Activated naive CD8-positive, alpha-beta T cell (primary cell): ENCODE data around the gene CYP4V2.

ENCODE experiments used
- H3K27ac Mint-ChIP-seq: one replicate; pipeline ENCODE4 v1.8.0; 2021; ENCODE audit warnings: mixed read lengths
- H3K27me3 Mint-ChIP-seq: one replicate; pipeline ENCODE4 v1.8.0; 2021; ENCODE audit warnings: mixed read lengths
- H3K36me3 Mint-ChIP-seq: one replicate; pipeline ENCODE4 v1.8.0; 2021; ENCODE audit warnings: mixed read lengths
- H3K4me1 Mint-ChIP-seq: one replicate; pipeline ENCODE4 v1.8.0; 2021; ENCODE audit warnings: low read depth, mixed read lengths
- H3K4me3 Mint-ChIP-seq: one replicate; pipeline ENCODE4 v1.8.0; 2021; ENCODE audit warnings: mild to moderate bottlenecking, mixed read lengths
- H3K9me3 Mint-ChIP-seq: one replicate; pipeline ENCODE4 v1.8.0; 2021; ENCODE audit warnings: low read depth, mixed read lengths

Gene CYP4V2

DNA sequence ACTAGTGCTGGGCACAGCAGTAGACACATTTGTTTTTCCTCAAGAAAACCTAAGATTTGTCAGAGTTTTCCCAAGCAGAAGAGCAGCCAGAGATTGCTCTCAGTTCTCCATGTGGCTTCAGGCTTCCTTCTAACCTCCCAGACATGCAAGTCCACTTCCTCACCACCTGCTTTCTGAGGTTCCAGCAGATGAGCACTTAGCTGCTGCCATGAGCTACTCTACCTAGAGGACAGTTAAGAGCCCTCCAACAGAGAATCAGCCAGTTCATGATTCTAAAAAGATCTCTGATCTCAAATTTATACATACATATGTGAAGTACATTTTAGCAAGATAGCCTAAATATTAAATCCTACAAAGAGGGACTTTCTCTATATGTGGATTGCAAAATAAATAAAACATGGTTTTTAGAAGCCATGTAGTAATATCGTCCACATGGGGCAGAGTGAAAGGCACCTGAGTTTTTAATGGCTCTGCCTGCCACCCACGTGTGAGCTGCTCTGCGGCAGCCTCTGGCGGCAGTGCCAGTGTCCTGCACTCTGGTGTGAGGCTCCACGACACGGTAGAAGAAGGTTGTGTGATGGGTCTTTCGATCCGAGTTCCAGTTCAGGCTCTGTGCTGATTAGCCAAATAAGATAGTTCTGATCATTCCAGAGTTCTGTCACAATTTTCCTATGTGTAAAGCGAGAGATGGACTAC lies 10.3 kb downstream of the CYP4V2 start:
- peak overlapping the region; percentile 84 for H3K27ac Mint-ChIP-seq
- no peaks in the 10 kb centered on the region for H3K27me3 Mint-ChIP-seq
- peak overlapping the region; percentile 46 for H3K4me3 Mint-ChIP-seq
- peaks cover 2% of the 10 kb centered on the region for H3K36me3 Mint-ChIP-seq
- peaks cover 30% of the 10 kb centered on the region for H3K4me1 Mint-ChIP-seq
- no peaks in the 10 kb centered on the region for H3K9me3 Mint-ChIP-seq

DNA sequence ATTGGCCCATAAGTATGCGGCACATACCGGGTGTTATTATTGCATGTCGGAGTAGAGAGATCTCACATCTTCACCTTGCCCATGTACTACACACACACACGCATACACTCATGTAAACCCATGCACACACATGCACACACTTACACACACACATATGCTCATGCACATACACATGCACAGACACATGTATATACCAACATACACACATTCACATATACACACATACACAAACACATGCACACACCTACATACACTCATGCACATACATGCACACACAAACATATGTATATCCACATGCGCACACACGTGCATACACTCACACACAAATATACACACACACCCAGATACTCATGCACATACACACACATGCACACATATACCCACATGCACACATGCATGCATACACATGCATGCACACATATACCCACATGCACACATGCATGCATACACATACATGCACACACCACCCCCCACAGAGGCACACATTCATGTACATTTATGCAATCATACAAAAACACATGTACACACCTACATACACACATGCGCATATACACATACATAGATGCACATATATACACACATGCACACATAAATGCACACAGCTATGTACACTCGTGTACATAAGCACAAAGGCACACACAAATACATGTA lies 11.2 kb downstream of the CYP4V2 start:
- Mint-ChIP-seq H3K4me3 (no peak overlapping the region), H3K36me3 (peaks cover 2% of the 10 kb centered on the region), H3K27ac (peak overlapping the region; percentile 17), H3K27me3 (no peaks in the 10 kb centered on the region), H3K9me3 (no peaks in the 10 kb centered on the region), H3K4me1 (peaks cover 25% of the 10 kb centered on the region)

DNA sequence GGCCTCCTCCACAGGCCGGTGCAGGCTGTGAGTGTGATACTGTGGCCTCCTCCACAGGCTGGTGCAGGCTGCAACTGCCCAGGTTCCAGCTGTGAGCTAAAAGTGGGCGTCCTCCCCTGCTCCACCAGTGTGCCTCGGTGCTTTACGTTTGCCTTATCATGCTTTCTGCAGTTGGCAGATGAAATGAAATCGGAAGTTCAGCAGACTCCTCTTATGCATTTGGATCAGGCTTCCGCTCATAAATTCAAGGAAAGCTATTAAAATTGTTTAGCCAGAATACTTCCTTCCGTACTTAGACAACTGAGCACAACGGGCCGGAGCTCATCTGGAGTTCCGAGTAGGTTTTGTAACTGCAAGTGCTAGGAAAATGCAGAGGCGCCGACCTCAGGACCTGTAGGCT lies 12.0 kb downstream of the CYP4V2 start:
- Mint-ChIP-seq H3K27me3 (no peaks in the 10 kb centered on the region), H3K27ac (peak overlapping the region; percentile 12), H3K4me1 (peaks cover 25% of the 10 kb centered on the region), H3K9me3 (no peaks in the 10 kb centered on the region), H3K4me3 (no peak overlapping the region), H3K36me3 (peaks cover 2% of the 10 kb centered on the region)

DNA sequence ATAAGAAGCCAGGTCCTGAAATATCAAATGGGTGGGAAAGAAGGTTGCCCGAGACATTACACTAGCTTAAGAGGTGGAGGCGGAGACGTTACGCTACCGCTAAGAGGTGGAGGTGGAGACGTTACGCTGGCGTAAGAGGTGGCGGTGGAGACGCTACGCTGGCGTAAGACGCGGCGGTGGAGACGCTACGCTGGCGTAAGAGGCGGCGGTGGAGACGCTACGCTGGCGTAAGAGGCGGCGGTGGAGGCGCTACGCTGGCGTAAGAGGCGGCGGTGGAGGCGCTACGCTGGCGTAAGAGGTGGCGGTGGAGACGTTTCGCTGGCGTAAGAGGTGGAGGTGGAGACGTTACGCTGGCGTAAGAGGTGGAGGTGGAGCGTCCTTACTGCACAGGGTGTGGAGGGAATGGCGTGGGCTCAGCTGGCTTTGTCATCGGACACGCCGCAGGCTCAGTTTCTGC lies 12.8 kb downstream of the CYP4V2 start:
- H3K4me3 Mint-ChIP-seq, result peak overlapping the region; percentile 75
- peaks cover 5% of the 10 kb centered on the region for H3K9me3 Mint-ChIP-seq
- H3K27me3 Mint-ChIP-seq, result no peaks in the 10 kb centered on the region
- H3K4me1 Mint-ChIP-seq, result peaks cover 25% of the 10 kb centered on the region
- peaks cover 8% of the 10 kb centered on the region for H3K36me3 Mint-ChIP-seq
- peak overlapping the region; percentile 79 for H3K27ac Mint-ChIP-seq

DNA sequence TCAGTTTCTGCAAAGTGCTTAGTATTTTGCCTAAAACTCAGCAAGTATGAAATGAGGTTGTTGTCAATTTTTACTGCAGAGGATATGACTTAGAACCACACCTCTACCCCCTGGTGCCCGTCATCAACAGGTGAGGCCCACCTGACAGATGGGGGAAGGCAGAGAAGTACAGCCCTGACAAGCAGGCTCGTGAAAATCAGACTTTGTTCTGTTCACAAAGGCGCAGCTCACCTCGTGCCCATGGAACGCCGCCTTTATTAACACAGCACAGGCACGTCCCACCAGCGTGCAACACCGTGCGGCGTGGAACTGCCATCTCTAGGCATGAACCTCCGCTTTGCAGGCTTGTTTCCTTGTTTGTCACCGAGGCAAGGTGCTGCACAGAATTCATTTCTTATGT lies 13.3 kb downstream of the CYP4V2 start:
- Mint-ChIP-seq H3K4me3 (peak overlapping the region; percentile 75), H3K36me3 (peaks cover 11% of the 10 kb centered on the region), H3K27ac (peak overlapping the region; percentile 79), H3K27me3 (no peaks in the 10 kb centered on the region), H3K9me3 (peaks cover 8% of the 10 kb centered on the region), H3K4me1 (peaks cover 25% of the 10 kb centered on the region)

DNA sequence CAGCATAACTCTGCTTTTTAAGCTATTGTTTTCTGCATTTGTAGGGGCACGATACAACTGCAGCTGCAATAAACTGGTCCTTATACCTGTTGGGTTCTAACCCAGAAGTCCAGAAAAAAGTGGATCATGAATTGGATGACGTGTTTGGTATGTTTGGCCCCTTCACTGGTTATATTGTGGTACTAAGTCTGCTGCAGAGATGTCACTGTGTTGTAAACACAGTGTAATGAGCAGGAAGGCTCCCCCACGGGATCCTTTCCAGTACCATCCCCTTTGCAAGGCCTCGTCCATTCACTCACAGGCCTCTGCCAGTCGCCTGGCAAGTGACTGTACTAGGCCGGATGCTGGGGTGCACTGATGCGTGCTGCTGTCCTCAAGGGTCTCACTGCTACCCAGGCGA lies 13.8 kb downstream of the CYP4V2 start:
- Mint-ChIP-seq H3K27ac (no peak overlapping the region), H3K36me3 (peaks cover 14% of the 10 kb centered on the region), H3K9me3 (peaks cover 10% of the 10 kb centered on the region), H3K27me3 (no peaks in the 10 kb centered on the region), H3K4me3 (no peak overlapping the region), H3K4me1 (peaks cover 25% of the 10 kb centered on the region)

DNA sequence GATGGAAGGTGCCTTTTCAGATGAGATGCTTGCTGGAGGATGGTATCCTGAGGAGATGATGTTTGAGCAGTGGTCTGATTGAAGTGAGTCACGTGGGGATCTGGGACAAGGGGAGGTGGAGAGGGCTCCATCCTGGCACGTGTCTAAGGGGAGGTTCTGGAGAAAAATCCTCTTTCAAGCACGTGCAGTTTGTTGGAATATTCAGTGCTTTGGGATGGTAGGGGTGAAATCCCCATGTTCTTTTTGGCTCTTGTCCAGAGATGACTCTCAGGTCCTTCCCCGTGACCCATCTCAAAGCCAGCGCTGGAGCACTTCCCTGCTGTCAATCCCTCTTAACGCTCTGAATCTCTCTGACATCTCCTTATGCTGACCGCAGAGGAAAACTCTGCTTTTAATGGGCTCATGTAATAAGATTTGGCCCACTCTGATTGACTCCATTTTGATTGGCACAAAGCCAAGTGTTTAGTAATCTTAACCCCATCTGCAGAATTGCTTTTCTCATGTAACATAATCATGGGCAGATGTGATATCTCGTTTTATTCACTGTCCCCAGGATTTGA lies 25.2 kb downstream of the CYP4V2 start:
- H3K4me3 Mint-ChIP-seq, result no peak overlapping the region
- no peaks in the 10 kb centered on the region for H3K27me3 Mint-ChIP-seq
- peaks cover 5% of the 10 kb centered on the region for H3K36me3 Mint-ChIP-seq
- no peaks in the 10 kb centered on the region for H3K9me3 Mint-ChIP-seq
- H3K4me1 Mint-ChIP-seq, result no peaks in the 10 kb centered on the region
- no peak overlapping the region for H3K27ac Mint-ChIP-seq

DNA sequence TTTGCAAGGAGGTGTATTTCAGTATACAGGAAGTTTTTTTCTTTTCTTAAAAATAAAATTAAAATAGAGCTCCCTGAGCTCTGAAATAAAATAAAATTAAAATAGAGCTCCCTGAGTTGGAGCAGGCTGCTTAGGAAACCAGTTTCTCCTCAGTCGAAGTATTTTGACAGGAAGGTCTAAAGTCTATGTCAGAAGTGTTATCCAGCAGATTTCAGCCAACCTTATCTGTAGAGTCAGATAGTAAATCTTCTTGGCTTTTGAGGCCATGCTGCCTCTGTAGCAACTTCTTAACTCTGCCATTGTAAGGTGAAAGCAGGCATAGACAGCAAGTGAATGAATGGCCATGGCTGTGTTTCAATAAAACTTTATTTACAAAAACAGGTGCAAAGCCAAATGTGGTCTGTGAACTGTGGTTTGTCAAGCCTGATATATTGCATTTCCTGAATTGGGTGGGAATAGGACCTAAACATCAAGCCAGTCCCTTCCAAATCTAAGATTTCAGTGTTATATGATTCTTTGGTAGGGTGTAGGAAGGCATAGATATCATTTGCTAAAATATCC lies 26.4 kb downstream of the CYP4V2 start:
- Mint-ChIP-seq H3K4me1 (no peaks in the 10 kb centered on the region), H3K27ac (no peak overlapping the region), H3K36me3 (no peaks in the 10 kb centered on the region), H3K27me3 (no peaks in the 10 kb centered on the region), H3K9me3 (no peaks in the 10 kb centered on the region), H3K4me3 (no peak overlapping the region)

DNA sequence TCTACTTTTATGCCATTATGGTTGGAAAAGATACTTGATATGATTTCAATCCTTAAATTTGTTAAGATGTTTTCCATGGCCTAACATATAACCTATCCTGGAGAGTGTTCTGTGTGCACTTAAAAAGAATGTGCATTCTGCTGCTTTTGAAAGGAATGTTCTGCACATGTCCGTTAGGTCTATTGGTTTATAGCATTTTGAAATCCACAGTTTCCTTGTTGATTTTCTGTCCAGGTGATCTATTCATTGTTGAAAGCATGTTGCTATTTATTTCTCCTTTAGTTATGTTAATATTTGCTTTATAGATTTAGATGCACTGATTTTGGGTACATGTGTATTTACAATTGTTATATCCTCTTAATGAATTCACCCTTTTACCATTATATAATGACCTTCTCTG lies 30.3 kb downstream of the CYP4V2 start:
- Mint-ChIP-seq H3K9me3 (peaks cover 6% of the 10 kb centered on the region), H3K4me3 (no peak overlapping the region)

DNA sequence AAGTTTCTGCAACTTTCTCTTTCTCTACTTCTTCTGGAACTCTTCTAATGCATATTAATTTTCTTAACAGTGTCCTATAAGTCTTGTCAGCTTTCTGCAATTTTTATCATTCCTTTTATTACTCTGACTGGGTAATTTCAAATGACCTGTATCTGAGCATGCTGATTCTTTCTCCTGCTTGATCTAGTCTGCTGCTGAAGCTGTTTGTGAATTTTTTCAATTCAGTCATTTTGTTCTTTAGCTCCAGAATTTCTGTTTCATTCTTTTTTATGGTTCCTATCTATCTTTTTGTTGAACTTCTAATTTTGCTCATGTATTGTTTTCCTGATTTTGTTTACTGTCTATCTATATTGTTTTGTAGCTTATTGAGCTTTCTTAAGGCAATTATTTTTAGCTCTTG lies 34.5 kb downstream of the CYP4V2 start:
- no peak overlapping the region for H3K4me3 Mint-ChIP-seq
- peaks cover 19% of the 10 kb centered on the region for H3K36me3 Mint-ChIP-seq
- no peaks in the 10 kb centered on the region for H3K27me3 Mint-ChIP-seq
- H3K9me3 Mint-ChIP-seq, result peaks cover 6% of the 10 kb centered on the region
- no peaks in the 10 kb centered on the region for H3K4me1 Mint-ChIP-seq
- H3K27ac Mint-ChIP-seq, result no peak overlapping the region

More for the DNA sequence above, 30.3 kb downstream of the CYP4V2 start:
- H3K27me3 Mint-ChIP-seq, result no peaks in the 10 kb centered on the region
- H3K4me1 Mint-ChIP-seq, result no peaks in the 10 kb centered on the region
- H3K36me3 Mint-ChIP-seq, result peaks cover 17% of the 10 kb centered on the region
- no peak overlapping the region for H3K27ac Mint-ChIP-seq

DNA sequence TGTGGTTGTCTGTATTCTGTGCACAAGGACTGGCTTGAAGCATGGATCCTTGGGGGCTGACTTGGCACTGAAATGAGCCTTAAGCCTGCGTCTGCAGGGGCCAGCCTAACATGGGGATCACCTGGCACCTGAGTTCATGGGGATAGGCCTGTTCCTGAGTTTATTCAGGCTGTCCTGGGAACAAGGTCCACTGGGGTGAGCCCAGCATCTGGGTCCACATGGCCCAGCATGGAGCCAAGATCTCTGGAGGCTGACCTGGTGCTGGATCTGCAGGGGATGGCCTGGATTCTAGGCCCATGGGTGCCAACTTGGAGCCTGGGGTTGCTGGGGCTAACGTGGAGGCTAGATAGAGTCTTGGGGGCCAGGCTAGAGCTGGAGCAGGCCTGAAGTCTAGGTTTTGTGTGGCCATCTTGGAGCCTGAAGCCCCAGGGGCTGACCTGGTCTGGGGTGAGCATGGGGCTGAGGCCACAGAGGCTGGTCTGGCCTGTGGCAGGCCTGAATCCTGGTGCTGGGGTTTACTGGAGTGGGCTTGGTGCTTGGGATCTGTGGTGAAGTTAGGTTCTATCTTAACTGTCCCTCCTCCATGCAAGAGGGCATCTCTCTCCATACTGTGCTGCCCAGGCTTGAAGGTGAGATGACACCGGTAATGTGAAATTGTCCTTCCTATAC lies 35.3 kb downstream of the CYP4V2 start:
- Mint-ChIP-seq H3K4me3 (no peak overlapping the region), H3K27me3 (no peaks in the 10 kb centered on the region), H3K27ac (no peak overlapping the region), H3K4me1 (no peaks in the 10 kb centered on the region), H3K36me3 (peaks cover 19% of the 10 kb centered on the region), H3K9me3 (peaks cover 6% of the 10 kb centered on the region)

DNA sequence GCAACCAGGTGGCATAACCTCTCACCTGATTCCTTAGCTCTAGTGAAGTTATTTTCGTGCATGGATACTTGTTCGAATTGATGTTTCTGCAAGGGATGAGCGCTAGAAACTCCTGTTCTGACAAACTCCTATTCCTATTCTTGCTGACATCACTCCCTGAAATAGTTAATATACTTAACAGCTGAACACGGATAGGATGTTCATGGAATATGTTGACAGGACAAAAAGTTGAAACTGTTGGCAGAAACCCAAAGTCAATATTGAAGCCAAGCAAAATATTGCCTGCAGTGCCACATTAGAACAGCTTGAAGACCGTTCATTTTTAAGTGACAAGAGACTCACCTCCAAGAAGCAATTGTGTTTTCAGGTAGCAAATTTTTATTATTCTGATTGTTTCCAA lies 35.9 kb downstream of the CYP4V2 start, which contains the start of gene KLKB1:
Gene KLKB1, plus strand, starts transcription at position 287 of the 400 bp plus-strand sequence. CDS start 689 bp downstream, outside the sequence.
- Mint-ChIP-seq H3K27me3 (no peaks in the 10 kb centered on the region), H3K27ac (no peak within 1 kb of the TSS), H3K4me1 (no peaks in the 10 kb centered on the region), H3K9me3 (peaks cover 6% of the 10 kb centered on the region), H3K36me3 (peaks cover 22% of the 10 kb centered on the region), H3K4me3 (no peak within 1 kb of the TSS)

DNA sequence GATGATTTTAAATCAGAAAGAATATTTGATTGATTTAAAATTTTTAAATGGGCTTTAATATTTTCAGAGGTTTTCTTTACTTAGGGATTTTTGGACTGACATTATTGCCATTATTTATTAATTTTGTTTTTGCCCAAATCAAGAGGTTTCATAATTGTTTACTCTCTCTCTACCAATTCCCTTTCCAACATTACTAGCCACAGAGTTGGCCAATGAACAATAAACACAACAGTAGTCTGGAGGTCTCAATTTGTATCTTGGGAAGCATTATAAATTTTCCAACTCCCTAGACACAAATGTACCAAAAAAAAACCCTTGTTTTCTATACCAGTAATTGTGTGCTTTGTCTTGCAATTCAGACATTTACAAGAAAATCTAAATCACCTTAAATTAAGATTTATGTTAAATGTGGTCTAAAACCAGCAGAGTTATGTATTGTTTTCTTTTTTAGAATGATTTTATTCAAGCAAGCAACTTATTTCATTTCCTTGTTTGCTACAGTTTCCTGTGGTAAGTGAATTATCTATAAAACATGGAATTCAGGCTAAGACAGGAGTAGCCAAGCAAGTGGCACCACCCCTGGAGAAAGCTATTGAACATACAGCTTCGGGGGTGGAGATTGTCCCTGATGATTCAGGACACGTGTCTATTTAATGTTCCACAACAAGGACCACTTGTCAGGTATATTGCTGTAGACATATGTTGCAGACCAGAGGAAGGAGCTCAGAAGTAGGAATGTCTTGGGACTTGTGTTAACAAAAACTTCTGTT lies 36.6 kb downstream of the CYP4V2 start:
- Mint-ChIP-seq H3K9me3 (peaks cover 6% of the 10 kb centered on the region), H3K4me1 (no peaks in the 10 kb centered on the region), H3K27me3 (no peaks in the 10 kb centered on the region), H3K4me3 (no peak overlapping the region), H3K36me3 (peaks cover 26% of the 10 kb centered on the region), H3K27ac (no peak overlapping the region)

DNA sequence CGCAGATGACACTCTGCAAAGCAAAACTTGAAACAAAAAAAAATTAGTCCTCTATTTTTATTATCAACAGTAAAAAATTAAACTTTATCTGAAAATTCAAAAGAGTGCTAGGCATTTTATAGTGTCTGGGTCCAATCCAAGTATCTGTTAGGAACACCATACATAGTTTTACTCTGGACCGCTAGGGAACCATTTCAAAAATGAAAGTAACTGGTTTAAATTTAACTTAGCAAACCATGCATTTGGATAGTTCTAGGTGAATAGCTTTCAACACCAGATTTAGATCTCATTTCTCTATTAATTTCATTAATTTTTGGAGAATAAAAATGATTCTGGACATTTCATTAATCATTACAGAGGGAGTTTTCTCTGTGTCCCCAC lies 37.1 kb downstream of the CYP4V2 start:
- no peak overlapping the region for H3K27ac Mint-ChIP-seq
- H3K36me3 Mint-ChIP-seq, result peaks cover 23% of the 10 kb centered on the region
- H3K27me3 Mint-ChIP-seq, result no peaks in the 10 kb centered on the region
- H3K4me3 Mint-ChIP-seq, result no peak overlapping the region
- no peaks in the 10 kb centered on the region for H3K4me1 Mint-ChIP-seq
- H3K9me3 Mint-ChIP-seq, result peaks cover 6% of the 10 kb centered on the region
